ENCODE results near the gene LRRFIP1.
"Not testable (repeated sequence)": the region's sequence is repeated elsewhere in the genome, so short reads cannot be mapped to it uniquely, and the experiment has no call there.

- TF ChIP-seq CTCF (IDR thresholded peaks at IDR 0.05); EZH2 (IDR thresholded peaks at IDR 0.05; ENCODE audit: borderline replicate concordance, insufficient read depth, low read depth, low read length, poor library complexity, severe bottlenecking): not testable (repeated sequence)
Observed at GRCh38 chr2:237762291-237763182, 135.2 kb downstream of the LRRFIP1 start.
